CD4-positive, alpha-beta T cell treated with Interleukin-15 for 1 hour (primary cell): Measurements from ENCODE around the gene ZPBP2.
"Not testable (repeated sequence)": the region's sequence is repeated elsewhere in the genome, so short reads cannot be mapped to it uniquely, and the experiment has no call there.

Source experiments
- DNase-seq: peaks from one replicate; pipeline ENCODE4 v3.0.0-alpha.2; 2020

The ZPBP2 gene, protein sequence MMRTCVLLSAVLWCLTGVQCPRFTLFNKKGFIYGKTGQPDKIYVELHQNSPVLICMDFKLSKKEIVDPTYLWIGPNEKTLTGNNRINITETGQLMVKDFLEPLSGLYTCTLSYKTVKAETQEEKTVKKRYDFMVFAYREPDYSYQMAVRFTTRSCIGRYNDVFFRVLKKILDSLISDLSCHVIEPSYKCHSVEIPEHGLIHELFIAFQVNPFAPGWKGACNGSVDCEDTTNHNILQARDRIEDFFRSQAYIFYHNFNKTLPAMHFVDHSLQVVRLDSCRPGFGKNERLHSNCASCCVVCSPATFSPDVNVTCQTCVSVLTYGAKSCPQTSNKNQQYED

DNA sequence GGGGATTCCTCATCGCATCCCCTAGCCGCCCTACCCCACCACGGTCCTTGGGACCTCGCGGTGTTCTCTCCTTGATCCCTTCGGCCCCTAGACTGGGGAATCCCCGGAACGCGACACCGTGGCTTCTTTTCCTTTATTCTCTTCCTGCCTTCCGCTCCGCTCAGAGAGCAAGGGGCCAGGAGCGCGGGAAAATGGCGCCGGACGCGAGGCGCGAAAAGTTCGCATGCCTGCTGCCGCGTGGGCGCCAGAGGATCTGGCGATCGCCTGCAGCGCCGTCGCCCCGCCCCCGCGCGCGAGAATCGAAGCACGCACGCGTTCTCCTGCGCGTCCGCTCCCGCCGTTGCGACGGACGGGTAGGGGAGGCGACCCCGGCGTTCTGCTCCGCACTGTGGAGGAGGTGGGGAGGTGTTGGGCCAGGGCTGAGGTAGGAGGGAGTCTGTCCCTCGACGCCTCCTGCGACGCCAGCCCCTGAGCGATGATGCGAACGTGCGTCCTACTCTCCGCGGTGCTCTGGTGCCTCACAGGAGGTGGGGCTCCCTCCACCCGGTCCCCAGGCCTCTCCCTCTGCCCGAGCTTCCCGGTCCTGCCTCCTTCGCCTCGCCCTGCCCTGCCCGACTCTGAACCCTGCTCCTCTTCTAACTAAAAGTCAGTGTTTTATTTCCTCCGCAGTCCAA is at the start of gene ZPBP2:
ZPBP2 (plus strand) TSS at position 323 of the 674 bp plus-strand sequence; CDS start at position 476, 153 bp downstream.
- DNase-seq = peak; percentile 50

DNA sequence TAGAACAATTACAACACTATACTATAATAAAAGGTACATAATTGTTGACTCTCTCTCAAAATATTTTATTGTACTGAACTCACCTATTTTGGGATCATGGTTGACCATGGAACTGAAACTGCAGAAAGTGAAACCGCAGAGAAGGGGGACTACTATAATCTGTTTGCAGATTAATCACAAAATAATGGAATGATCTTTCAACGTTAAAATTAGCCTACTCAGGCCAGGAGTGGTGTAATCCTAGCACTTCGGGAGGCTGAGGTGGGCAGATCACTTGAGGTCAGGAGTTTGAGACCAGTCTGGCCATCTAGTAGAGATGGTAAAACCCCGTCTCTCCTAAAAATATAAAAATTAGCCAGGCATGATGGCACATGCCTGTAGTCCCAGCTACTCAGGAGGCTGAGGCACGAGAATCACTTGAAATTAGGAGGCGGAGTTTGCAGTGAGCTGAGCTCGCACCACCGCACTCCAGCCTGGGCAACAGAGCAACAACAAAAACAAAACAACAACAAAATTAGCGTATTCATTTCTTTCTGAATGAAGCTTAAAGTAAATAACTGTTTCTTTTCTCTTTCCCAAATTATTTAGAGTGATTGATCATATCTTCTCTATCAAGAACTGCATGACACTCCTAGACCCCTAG is 49.5 kb upstream of the ZPBP2 start:
- DNase-seq = peak; percentile 43

DNA sequence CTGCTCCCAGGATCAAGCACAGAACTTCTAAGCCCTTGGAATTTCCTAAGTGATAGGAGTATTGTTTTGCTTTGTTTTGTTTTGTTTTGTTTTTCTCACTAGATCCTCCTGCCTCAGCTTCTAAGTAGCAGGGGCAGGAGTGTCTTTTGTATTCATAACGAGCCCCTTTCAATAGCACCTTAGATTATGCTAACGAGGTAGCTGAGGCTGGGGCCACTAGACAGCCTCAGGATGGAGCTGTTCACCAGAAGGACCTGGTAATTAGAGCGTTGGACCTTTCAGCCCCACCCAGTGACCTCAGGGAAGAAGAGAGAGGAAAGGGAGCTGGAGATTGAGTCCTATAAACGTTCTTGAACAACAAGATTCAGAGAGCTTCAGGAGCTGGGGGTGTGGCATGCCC is 47.5 kb upstream of the ZPBP2 start:
- no peak for DNase-seq

DNA sequence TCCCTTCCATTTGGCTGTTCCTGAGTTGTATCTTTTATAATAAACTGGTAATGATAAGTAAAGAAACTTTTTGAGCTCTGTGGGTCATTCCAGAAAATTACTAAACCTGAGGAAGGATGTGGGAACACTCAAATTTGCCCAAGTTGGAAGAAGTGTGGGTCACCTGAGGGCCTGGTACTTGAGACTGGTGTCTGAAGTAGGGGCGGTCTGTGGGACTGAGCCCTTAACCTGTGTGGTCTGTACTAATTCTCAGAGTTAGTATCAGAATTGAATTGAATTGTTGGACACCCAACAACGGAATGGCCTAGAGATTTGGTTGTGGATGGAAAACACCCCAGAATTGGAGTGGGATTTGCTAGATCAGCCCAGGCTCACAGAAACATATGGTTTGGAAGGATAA is 47.0 kb upstream of the ZPBP2 start:
- no peak for DNase-seq

DNA sequence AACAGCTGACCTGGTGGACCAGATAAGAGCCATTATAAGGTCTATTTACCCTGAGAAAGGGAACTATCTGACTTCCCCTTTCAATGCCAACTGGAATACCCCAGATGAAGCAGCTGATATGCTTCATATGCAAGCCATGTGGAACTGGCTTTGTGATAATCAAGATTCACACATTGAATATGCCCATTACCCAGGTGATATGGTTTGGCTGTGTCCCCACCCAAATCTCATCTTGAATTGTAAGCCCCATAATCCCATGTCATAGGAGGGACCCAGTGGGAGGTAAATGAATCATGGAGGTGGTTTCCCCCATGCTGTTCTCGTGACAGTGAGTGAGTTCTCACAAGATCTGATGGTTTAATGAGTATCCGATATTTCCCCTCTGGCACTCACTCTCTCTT is 46.0 kb upstream of the ZPBP2 start:
- DNase-seq = no peak

DNA sequence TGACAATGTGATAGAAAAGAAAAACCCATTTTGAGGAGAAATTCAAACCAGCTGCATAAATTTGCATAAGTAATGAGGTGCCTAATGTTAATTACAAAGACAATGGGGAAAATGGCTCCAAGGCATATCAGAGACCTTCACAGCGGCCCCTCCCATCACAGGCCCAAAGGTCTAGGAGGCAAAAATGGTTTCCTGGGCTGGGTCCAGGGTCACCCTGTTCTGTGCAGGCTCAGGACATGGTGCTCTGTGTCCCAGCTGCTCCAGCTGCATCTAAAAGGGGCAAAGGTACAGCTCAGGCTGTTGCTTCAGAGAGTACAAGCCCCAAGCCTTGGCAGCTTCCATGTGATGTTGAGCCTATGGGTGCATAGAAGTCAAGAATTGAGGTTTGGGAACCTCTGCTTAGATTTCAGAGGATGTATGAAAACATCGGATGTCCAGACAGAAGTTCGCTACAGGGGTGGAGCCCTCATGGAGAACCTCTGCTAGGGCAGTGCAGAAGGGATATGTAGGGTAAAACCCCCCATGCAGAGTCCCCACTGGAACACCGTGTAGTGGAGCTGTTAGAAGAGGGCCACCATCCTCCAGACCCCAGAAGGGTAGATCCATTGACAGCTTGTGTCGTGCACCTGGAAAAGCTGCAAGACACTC is 44.5 kb upstream of the ZPBP2 start:
- no peak for DNase-seq

DNA sequence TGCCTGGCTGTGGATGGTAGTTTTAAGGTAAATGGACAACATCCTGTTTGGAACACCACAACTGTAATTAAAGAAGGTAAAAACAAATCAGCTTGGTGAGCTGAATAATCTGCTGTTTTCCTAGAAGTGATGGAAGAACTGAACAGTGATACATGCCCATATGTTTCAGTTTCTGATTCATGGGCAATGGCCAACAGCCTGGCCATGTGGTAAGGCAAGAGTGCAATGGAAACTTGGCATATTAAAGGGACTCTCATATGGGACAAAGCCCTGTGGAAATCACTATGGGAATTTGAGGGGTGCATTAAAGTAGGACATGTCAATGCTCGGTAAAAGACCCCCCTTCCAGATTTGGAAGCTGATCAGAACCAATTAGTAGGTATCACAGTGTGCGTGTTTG is 41.7 kb upstream of the ZPBP2 start:
- no peak for DNase-seq

DNA sequence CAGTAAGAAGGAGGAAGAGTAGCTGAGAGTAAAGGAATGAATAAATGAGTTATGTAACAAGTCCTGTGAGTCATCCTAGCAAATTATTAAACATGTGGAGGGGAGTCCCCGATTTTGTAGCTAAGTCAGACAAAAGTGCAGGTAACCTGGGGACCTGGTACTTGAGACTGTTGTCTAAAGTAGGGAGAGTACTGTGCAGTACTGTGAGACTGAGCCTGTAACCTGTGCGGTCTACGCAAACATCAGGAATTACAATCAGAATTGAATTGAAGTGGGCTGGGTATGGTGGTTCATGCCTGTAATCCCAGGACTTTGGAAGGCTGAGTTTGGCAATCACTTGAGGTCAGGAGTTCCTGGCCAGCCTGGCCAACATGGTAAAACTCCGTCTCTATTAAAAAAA is 39.6 kb upstream of the ZPBP2 start:
- no peak for DNase-seq

DNA sequence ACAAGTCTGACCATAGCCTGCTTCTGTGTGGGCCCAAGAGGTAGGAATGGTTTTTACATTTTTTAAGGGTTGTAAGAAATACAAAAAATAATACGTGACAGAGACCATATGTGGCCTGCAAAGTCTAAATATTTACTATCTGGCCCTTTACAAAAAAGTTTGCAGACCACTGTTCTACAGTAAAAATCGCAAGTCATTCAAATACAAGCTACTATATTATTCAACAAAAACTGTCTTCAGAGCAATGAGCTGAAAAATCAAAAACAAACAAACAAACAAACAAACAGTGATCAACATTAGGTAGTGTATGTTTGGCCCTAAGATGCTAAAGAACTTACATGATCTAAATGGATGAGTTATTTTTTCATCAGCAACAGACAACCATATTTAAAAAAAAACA is 36.4 kb upstream of the ZPBP2 start:
- DNase-seq = no peak

DNA sequence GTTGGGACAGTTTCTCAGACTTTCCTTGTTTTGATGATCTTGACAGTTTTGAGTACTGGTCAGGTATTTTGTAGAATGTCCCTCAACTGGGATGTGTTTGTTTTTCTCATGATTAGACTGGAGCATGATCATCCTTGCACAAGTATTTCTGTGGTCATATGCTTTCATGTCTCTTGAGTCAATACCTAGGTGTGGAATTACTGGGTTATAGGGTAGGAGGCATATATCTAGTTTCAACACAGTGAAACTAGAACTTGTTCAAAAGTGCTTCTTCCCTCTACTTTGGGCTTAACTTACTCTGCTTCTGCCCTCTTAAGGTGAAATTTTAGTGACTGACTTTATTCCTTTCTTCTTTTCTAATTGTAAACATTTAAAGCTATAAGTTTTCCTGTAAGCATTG is 34.0 kb upstream of the ZPBP2 start:
- DNase-seq = no peak

DNA sequence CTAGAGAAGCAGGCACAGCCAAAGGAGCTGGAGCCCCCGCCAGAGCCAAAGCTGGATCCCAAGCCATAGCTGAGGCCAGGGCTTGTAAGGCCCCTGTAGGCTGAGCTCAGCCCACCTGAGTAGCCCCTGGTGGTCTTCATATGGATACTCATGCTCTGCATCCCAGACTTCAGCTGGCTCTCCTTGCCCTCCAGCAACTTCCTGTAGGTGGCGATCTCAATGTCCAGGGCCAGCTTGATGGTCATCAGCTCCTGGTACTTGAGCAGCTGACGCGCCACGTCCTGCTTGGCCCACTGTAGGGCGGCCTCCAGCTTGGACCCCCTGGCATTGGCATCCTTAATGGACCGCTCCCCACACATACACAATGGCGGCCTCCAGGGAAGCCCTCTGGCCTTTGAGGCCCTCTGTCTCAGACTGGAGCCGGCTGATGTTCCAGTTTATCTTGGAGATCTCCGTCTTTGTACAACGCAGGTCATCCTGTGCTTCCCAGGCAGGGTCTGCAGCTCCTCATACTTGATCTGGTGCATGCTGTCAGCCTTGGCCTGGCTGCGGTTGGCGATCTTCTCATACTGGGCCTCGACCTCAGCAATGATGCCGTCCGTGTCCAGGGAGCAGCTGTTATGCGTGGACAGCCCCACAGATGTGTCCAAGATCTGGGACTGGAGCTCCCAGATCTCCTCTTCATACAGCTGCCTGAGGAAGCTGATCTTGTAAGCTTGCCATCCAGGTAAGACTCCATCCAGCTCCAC is 32.8 kb upstream of the ZPBP2 start:
- no peak for DNase-seq

DNA sequence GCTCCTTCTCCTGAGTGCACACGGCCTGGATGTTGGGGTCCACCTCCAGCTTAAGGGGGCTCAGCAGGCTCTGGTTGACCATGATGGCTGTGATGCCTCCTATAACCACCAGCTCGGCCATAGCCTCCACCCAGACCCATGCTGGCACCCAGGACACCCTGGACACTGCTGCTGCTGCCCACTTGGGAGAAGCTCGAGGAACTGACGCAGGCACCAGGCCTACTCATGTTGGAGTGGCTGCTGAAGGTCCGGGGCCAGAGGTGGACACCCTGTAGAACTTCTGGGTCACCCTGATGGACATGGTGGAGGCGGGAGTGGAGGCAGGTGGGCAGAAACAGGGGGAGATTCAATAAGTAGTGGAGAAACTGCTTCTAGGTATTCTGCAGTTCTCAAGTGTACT is 31.9 kb upstream of the ZPBP2 start:
- no peak for DNase-seq

DNA sequence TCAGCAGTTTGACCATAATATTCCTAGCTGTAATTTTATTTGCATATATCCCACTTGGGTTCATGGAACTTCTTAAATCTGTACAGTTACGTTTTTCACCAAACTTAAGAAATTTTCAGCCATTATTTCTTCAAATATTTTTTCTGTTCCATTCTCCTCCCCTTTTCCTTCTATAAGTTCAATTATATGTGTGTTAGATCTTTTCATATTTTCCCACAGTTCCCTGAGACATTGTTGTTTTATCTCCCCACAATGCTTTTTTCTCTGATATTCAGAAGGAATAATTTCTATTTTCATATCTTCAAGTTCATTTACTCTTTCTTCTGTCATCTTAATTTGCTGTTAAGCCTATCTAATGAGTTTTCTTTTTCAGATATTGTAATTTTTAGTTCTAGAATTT is 29.9 kb upstream of the ZPBP2 start:
- no peak for DNase-seq

DNA sequence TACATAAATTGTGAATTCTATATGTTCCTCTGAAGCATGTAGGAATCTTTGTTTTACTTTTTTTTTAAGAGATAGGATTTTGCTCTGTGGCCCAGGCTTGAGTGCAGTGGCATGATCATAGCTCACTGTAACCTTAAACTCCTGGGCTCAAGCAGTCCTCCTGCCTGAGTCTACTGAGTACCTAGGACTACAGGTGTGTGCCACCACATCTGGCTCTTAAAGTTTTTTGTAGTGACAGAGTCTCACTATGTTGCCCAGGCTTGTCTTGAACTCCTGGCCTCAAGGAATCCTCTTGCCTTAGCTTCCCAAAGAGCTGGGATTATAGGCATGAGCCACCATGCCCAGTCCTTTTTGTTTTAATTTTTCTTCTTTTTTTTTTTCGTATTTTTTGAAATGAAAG is 29.2 kb upstream of the ZPBP2 start:
- DNase-seq = no peak

DNA sequence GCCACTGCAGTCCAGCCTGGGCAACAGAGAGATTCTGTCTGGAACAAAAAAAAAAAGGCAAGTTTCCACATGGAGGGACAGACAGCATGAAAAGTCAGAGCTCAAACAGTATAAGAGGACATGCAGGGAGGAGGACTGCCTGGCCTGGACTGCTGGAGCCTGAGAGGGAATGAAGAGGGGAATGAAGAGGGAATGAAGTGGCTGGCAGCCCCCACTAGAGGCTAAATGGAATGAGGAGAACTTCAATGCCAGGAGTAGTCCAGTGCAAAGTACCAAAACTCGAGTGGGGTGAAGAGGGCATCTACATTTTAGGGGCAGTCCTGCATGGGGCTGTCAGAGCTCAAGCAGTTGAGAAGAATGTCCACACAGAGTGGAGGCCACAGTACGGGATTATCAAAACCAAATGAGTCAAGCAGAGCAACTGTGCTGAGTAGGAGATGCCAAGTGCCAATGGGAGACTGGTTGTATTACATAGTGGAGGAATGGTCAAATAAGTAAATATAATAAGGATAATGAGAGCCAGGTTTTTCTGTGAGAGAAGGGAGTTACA is 26.8 kb upstream of the ZPBP2 start:
- no peak for DNase-seq

DNA sequence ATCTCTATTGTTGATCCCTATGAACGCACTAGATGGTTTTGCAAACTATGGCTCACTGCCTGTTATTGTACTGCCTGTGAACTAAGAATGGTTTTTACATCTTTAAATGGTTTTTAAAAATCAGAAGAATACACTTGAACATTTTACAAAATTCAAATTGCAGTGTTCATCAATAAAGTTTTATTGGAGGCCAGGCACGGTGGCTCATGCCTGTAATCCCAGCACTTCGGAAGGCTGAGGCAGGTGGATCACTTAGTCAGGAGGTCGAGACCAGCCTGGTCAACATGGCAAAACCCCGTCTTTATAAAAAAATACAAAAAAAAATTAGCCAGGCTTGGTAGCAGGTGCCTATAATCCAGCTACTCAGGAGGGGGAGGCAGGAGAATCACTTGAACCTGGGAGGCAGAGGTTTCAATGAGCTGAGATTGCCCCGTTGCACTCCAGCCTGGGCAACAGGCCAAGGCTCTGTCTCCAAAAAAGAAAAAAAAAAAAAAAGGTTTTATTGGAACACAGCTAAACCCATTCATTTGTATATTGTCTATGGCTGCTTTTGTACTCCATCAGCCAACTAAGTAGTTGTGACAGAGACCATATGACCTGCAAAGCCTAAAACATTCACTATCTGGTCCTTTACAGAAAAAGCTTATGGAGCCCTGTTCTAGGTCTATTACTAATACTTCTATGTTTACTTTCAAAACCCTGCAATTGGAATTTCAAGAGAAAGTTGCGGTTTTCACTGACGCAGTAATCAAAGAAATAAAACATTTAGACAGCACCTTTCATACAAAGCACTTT is 22.8 kb upstream of the ZPBP2 start:
- DNase-seq = no peak

DNA sequence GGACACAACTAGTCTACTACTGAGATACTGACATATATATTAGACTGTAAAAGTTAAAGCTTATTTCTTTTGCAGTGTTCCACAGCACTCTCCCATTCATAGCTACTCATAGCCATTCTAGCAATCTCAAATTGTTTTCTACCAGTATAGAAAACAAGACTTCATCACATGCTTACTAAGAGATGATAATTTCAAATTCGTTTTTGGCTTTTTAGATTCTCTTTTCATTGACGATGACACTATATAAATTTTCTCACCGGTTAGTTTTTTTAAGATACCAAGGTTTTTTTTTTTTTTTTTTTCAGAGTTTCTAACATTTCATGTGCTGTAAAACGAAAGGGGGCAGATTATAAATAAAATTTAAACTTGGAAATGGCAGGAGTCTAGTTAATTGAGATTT is 21.8 kb upstream of the ZPBP2 start:
- no peak for DNase-seq

DNA sequence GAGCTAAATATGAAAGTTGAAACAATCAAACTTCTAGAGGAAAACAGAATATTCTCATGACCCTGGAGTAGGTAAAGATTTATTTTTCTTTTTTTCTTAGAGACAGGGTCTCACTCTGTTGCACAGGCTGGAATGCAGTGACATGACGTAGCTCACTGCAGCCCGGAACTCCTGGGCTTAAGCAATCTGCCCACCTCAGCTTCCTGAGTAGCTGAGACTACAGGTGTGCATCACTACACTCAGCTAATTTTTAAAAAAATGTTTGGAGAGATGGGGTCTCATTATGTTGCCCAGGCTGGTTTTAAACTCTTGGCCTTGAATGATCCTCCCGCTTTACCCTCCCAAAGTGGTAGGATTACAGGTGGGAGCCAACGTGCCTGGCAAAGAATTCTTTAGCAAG is 19.4 kb upstream of the ZPBP2 start:
- DNase-seq = peak; percentile 29

DNA sequence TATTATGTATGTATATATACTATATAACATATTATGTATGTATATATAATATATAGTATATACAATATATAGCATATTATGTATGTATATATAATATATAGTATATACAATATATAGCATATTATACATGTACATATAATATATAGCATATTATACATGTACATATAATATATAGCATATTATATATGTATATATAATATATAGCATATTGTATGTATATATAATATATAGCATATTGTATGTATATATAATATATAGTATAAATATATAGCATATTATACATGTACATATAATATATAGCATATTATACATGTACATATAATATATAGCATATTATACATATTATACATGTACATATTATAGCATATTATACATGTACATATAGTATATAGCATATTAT is 17.8 kb upstream of the ZPBP2 start:
- not testable (repeated sequence) for DNase-seq

DNA sequence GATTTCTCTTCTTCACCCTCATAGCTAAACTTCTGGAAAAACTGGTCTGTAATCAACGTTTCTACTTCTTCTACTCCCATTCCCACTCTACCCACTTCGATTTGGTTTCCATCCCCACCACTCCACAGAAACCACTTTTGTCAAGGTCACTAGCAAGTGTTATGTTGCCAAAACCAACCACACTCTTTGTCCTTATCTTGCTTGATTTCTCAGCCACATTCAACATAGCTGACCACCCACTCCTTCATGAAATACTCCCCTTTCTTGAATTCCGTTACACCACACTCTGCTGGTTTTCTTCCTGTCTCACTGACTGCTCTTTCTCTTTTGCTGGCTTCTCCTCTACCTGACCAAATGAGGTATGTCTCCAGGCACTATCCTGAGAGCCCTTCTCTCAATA is 15.8 kb upstream of the ZPBP2 start:
- no peak for DNase-seq

DNA sequence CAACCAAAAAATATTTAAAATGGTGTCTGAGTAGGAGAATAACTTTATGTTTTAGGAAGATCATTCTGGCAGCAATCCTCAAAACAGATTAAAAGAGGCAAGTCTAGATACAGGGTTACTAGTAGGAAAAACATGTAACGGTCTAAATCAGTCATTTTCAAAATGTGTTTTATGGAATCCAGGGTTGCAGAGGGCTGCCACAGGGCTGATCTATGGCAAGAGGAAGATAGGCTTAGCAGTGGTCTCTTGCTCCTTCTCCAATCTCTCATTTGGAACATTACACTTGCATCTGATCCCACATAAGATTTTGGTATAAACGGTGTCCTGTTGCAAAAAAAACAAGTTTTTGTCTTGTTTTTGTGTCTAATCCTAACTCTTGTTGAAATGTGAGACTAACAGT is 13.1 kb upstream of the ZPBP2 start:
- no peak for DNase-seq
